ENCODE results near the gene UGT8.

DNA sequence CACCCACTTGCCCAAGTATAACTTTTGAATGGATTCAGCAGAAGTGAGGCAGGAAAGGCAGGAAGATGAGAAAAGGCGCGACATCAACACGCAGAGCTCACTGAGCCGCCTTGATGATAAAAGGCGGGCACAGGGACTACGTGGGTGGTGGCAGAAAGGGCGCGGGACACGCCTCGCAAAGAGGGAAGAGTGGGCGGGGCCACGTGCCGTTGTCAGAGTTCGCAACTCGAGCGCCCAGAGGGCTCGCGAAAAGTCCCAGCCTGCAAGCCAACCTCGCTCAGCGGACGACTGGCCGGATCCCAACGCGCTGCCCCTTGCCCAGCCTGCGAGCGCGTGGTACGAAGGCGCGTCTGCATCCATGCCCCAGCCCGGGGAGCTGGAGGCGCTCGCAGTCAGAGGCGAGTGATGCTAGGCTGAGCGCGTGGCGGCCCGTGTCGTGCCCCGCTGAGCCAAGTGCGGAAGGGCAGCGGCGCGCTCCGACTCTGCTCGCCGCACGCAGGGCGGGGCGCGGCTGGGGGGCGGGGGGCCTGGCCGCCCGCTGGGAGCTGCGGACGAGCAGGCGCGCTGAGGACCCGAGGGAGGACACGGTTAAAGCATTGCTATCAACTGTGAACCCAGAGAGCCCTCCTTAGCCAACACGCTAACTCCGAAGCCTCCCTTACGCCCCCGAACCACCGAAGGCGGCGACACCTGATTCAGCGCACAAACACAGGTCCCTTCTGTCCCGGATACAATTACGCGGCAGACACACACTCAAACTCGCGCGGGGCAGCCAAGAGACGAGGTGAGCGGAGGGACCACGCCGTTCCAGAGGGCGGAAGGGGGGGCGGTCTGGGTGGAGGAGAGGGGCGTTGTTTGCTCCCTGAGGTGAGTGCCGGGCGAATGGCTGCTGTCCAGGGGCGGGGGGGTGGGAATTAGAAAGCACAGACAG, at the start of gene UGT8:
- TF ChIP-seq ZFP3 (CRISPR knock-in tag; IDR thresholded peaks at IDR 0.05) (no peak), PPARA (CRISPR knock-in tag; IDR thresholded peaks at IDR 0.05; ENCODE audit: borderline replicate concordance) (no peak), ZNF8 (CRISPR knock-in tag; IDR thresholded peaks at IDR 0.05) (no peak), ZFP30 (CRISPR knock-in tag; IDR thresholded peaks at IDR 0.05) (no peak), RARB (CRISPR knock-in tag; IDR thresholded peaks at IDR 0.05) (no peak), BACH2 (CRISPR knock-in tag; IDR thresholded peaks at IDR 0.05; ENCODE audit: borderline replicate concordance) (no peak), ISL1 (CRISPR knock-in tag; IDR thresholded peaks at IDR 0.05) (no peak), ESRRG (CRISPR knock-in tag; IDR thresholded peaks at IDR 0.05) (no peak), OSR1 (CRISPR knock-in tag; IDR thresholded peaks at IDR 0.05) (no peak), ZC3H10 (CRISPR knock-in tag; IDR thresholded peaks at IDR 0.05) (no peak), ZNF565 (CRISPR knock-in tag; conservative IDR thresholded peaks at IDR 0.05; ENCODE audit: low read depth) (no peak)
- TF ChIP-seq, protein P1, sequence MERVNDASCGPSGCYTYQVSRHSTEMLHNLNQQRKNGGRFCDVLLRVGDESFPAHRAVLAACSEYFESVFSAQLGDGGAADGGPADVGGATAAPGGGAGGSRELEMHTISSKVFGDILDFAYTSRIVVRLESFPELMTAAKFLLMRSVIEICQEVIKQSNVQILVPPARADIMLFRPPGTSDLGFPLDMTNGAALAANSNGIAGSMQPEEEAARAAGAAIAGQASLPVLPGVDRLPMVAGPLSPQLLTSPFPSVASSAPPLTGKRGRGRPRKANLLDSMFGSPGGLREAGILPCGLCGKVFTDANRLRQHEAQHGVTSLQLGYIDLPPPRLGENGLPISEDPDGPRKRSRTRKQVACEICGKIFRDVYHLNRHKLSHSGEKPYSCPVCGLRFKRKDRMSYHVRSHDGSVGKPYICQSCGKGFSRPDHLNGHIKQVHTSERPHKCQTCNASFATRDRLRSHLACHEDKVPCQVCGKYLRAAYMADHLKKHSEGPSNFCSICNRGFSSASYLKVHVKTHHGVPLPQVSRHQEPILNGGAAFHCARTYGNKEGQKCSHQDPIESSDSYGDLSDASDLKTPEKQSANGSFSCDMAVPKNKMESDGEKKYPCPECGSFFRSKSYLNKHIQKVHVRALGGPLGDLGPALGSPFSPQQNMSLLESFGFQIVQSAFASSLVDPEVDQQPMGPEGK (CRISPR knock-in tag; IDR thresholded peaks at IDR 0.05; ENCODE audit: borderline replicate concordance), result no peak
- TF ChIP-seq, protein P2, sequence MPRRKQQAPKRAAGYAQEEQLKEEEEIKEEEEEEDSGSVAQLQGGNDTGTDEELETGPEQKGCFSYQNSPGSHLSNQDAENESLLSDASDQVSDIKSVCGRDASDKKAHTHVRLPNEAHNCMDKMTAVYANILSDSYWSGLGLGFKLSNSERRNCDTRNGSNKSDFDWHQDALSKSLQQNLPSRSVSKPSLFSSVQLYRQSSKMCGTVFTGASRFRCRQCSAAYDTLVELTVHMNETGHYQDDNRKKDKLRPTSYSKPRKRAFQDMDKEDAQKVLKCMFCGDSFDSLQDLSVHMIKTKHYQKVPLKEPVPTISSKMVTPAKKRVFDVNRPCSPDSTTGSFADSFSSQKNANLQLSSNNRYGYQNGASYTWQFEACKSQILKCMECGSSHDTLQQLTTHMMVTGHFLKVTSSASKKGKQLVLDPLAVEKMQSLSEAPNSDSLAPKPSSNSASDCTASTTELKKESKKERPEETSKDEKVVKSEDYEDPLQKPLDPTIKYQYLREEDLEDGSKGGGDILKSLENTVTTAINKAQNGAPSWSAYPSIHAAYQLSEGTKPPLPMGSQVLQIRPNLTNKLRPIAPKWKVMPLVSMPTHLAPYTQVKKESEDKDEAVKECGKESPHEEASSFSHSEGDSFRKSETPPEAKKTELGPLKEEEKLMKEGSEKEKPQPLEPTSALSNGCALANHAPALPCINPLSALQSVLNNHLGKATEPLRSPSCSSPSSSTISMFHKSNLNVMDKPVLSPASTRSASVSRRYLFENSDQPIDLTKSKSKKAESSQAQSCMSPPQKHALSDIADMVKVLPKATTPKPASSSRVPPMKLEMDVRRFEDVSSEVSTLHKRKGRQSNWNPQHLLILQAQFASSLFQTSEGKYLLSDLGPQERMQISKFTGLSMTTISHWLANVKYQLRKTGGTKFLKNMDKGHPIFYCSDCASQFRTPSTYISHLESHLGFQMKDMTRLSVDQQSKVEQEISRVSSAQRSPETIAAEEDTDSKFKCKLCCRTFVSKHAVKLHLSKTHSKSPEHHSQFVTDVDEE (CRISPR knock-in tag; IDR thresholded peaks at IDR 0.05), result no peak
- TF ChIP-seq, protein P3, sequence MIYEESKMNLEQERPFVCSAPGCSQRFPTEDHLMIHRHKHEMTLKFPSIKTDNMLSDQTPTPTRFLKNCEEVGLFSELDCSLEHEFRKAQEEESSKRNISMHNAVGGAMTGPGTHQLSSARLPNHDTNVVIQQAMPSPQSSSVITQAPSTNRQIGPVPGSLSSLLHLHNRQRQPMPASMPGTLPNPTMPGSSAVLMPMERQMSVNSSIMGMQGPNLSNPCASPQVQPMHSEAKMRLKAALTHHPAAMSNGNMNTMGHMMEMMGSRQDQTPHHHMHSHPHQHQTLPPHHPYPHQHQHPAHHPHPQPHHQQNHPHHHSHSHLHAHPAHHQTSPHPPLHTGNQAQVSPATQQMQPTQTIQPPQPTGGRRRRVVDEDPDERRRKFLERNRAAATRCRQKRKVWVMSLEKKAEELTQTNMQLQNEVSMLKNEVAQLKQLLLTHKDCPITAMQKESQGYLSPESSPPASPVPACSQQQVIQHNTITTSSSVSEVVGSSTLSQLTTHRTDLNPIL (CRISPR knock-in tag; IDR thresholded peaks at IDR 0.05; ENCODE audit: low read depth), result no peak

All from SK-N-SH treated with all-trans-retinoic acid at 6 μM for 48 hours (cell line).